Astrocyte (in vitro differentiated cells and primary cell): Measurements from ENCODE around the gene EGFL7.

Source experiments
- CTCF ChIP-seq: IDR thresholded peaks from 2 replicates; pipeline ENCODE4 v1.5.1; 2011; ENCODE audit warnings: low read depth, mild to moderate bottlenecking, inconsistent platforms, low read length, moderate library complexity; ENCODE audit not compliant: insufficient read depth
- EZH2 ChIP-seq: IDR thresholded peaks from 2 replicates; pipeline ENCODE4 v1.6.1; 2012; ENCODE audit warnings: mild to moderate bottlenecking, low read length, inconsistent platforms; ENCODE audit not compliant: insufficient read depth

- TF ChIP-seq CTCF (no peak), EZH2 (no peak)
Observed at GRCh38 chr9:136667214-136667939, 4.7 kb downstream of the EGFL7 start.
